HCT116 (cell line): Measurements from ENCODE around the gene OTOP2. TPM values are rescaled to one million over a fixed set of nuclear protein-coding genes. Genes with fewer than 3 reads are reported as not detected.

Experiments
- ATAC-seq: fragments of 200-7000 bp; cut with Tn5 transposase; 2 replicates; pipeline ENCODE4 v1.9.1; 2020; ENCODE audit warnings: mild to moderate bottlenecking, moderate library complexity
- BruUV-seq: library from RNA; stranded (reverse); fragments of 400-500 nt; replicated peaks from 2 replicates; lab custom pipeline; 2021; lab: Mats Ljungman, UMichigan
- CTCF ChIA-PET: fragments of 300-600 bp; sonication (Branson Sonifier 250); formaldehyde crosslinking; loops from one replicate; lab custom pipeline; 2021; ENCODE audit warnings: antibody characterized with exemption; lab: Charles Lee
- POLR2A ChIA-PET: fragments of 300-600, 350-600 bp; sonication (Branson Sonifier 250); formaldehyde crosslinking; loops from one replicate; lab custom pipeline; 2021; ENCODE audit warnings: antibody characterized with exemption; lab: Charles Lee
- RAD21 ChIA-PET, 2 experiments: fragments of 300-600 bp; sonication (Branson Sonifier 250); formaldehyde crosslinking; loops; one replicate each; lab custom pipeline; 2023; ENCODE audit warnings: low total read pairs in 2 of 2; ENCODE audit not compliant: uncharacterized antibody in 2 of 2, unreplicated experiment in 2 of 2, low non-redundant PET in 1 of 2; lab: Charles Lee
- DNase-seq: peaks from one replicate; pipeline ENCODE4 v3.0.0-alpha.2; 2010; ENCODE audit warnings: low read depth, low spot score
- H2AFZ ChIP-seq: fragments of 200-600 bp; shearing (Covaris generic), sonication (generic); 2 replicates; pipeline ENCODE4 v1.6.1; 2017; ENCODE audit warnings: low read depth, mixed run types, mixed read lengths, antibody characterized with exemption, low read length; ENCODE audit not compliant: poor library complexity, severe bottlenecking
- H3K27ac ChIP-seq: 2 replicates; pipeline ENCODE4 v1.5.1; 2012; ENCODE audit warnings: low read depth, low read length
- H3K27me3 ChIP-seq: fragments of 200-600 bp; sonication (generic); 2 replicates; pipeline ENCODE4 v1.6.1; 2016; ENCODE audit warnings: mixed run types, low read length, mixed read lengths; ENCODE audit not compliant: insufficient read depth
- H3K36me3 ChIP-seq, 2 experiments: fragments of 200-500 bp in 1 of 2; fragments of 200-600 bp in 1 of 2; sonication (Bioruptor generic) in 1 of 2; sonication (generic) in 1 of 2; 2 replicates each; pipeline versions ENCODE4 v1.5.1 to v1.6.1; 2014 to 2016; ENCODE audit warnings: low read length in 2 of 2, inconsistent platforms in 1 of 2, mixed read lengths in 1 of 2, mixed run types in 1 of 2; ENCODE audit not compliant: insufficient read depth in 2 of 2, control insufficient read depth in 1 of 2
- H3K4me1 ChIP-seq, 2 experiments: fragments of 200-600 bp in 1 of 2; sonication (generic) in 1 of 2; 2 replicates each; pipeline versions ENCODE4 v1.5.1 to v1.6.1; 2012 to 2017; ENCODE audit warnings: low read length in 2 of 2, inconsistent platforms in 1 of 2, mild to moderate bottlenecking in 1 of 2, mixed read lengths in 1 of 2, mixed run types in 1 of 2, moderate library complexity in 1 of 2; ENCODE audit not compliant: insufficient read depth in 2 of 2, control insufficient read depth in 1 of 2
- H3K4me2 ChIP-seq: fragments of 200-600 bp; sonication (generic); 2 replicates; pipeline ENCODE4 v1.6.1; 2017; ENCODE audit warnings: mixed run types, low read length, mixed read lengths
- H3K4me3 ChIP-seq, 2 experiments: fragments of 200-600 bp in 1 of 2; sonication (generic) in 1 of 2; replicated peaks in 1 of 2; 2 replicates each; pipeline ENCODE4 v1.5.1; 2011 to 2016; ENCODE audit warnings: low read length in 2 of 2, control low read depth in 1 of 2, low read depth in 1 of 2, mild to moderate bottlenecking in 1 of 2, mixed read lengths in 1 of 2, mixed run types in 1 of 2
- H3K79me2 ChIP-seq: fragments of 200-600 bp; sonication (generic); 2 replicates; pipeline ENCODE4 v1.6.1; 2017; ENCODE audit warnings: mild to moderate bottlenecking, mixed run types, low read length, moderate library complexity, mixed read lengths; ENCODE audit not compliant: insufficient read depth
- H3K9ac ChIP-seq: fragments of 200-600 bp; sonication (generic); 2 replicates; pipeline ENCODE4 v1.6.1; 2016; ENCODE audit warnings: low read length, mixed read lengths
- H3K9me2 ChIP-seq: fragments of 200-600 bp; sonication (generic), shearing (Covaris generic); 2 replicates; pipeline ENCODE4 v1.6.1; 2017; ENCODE audit warnings: mixed run types, mild to moderate bottlenecking, moderate library complexity; ENCODE audit not compliant: insufficient read depth
- H3K9me3 ChIP-seq, 2 experiments: fragments of 200-500 bp in 1 of 2; fragments of 200-600 bp in 1 of 2; sonication (Bioruptor generic) in 1 of 2; sonication (generic) in 1 of 2; 2 replicates each; pipeline ENCODE4 v1.6.1; 2014 to 2017; ENCODE audit warnings: low read length in 2 of 2, mixed read lengths in 2 of 2, inconsistent platforms in 1 of 2, low read depth in 1 of 2, mild to moderate bottlenecking in 1 of 2, mixed run types in 1 of 2, moderate library complexity in 1 of 2; ENCODE audit not compliant: control insufficient read depth in 1 of 2, insufficient read depth in 1 of 2
- H4K20me1 ChIP-seq: fragments of 200-600 bp; sonication (generic), shearing (Covaris generic); 2 replicates; pipeline ENCODE4 v1.6.1; 2017; ENCODE audit warnings: mixed run types, mild to moderate bottlenecking, moderate library complexity; ENCODE audit not compliant: insufficient read depth
- CBX3 ChIP-seq: IDR thresholded peaks from 2 replicates; pipeline ENCODE4 v1.6.1; 2012; ENCODE audit warnings: low read depth
- CEBPB ChIP-seq: IDR thresholded peaks from 2 replicates; pipeline ENCODE4 v1.6.1; 2012; ENCODE audit warnings: low read depth
- ELF1 ChIP-seq: IDR thresholded peaks from 2 replicates; pipeline ENCODE4 v1.6.1; 2012; ENCODE audit warnings: low read depth, borderline replicate concordance
- EZH2phosphoT487 ChIP-seq: fragments of 200-600 bp; IDR thresholded peaks from 2 replicates; pipeline ENCODE4 v1.6.1; 2018; ENCODE audit warnings: antibody characterized with exemption, borderline replicate concordance
- POLR2A ChIP-seq: IDR thresholded peaks from 2 replicates; pipeline ENCODE4 v1.7.0; 2011; ENCODE audit warnings: borderline replicate concordance; ENCODE audit not compliant: insufficient read depth, insufficient read length; ENCODE audit errors: extremely low read depth
- SIN3A ChIP-seq: IDR thresholded peaks from 2 replicates; pipeline ENCODE4 v1.6.1; 2012; ENCODE audit warnings: low read depth
- TCF7L2 ChIP-seq: IDR thresholded peaks from 2 replicates; pipeline ENCODE4 v1.7.0; 2011; ENCODE audit warnings: borderline replicate concordance, inconsistent platforms; ENCODE audit not compliant: insufficient read depth, insufficient read length; ENCODE audit errors: extremely low read depth
- YY1 ChIP-seq: IDR thresholded peaks from 2 replicates; pipeline ENCODE4 v1.6.1; 2011; ENCODE audit warnings: low read length, low read depth, moderate library complexity, mild to moderate bottlenecking; ENCODE audit not compliant: insufficient replicate concordance; ENCODE audit errors: extremely low read depth
- ZNF274 ChIP-seq: fragments of 200-500 bp; sonication (Bioruptor generic); IDR thresholded peaks from 2 replicates; pipeline ENCODE4 v1.6.1; 2014; ENCODE audit warnings: mild to moderate bottlenecking, low read depth, low read length, inconsistent platforms
- intact Hi-C: fragments of 100-400 bp; cut with micrococcal nuclease; formaldehyde crosslinking; loops from 2 replicates; pipeline ENCODE4 v1.10.0; 2022
- total RNA-seq: library from RNA; stranded (reverse); gene quantifications from one replicate; pipeline ENCODE4 v1.2.1, GENCODE V29; 2021; ENCODE audit not compliant: unreplicated experiment
- TF ChIP-seq, protein P1 (sequence below): IDR thresholded peaks from 2 replicates; pipeline ENCODE4 v1.6.1; 2012
- TF ChIP-seq, protein P2 (sequence below): IDR thresholded peaks from 2 replicates; pipeline ENCODE4 v1.6.1; 2011; ENCODE audit warnings: mild to moderate bottlenecking, low read length, moderate library complexity; ENCODE audit not compliant: insufficient replicate concordance; ENCODE audit errors: extremely low read depth

OTOP2 gene
- total RNA-seq, 1 experiment from 2014 or later, result not detected

- TF ChIP-seq EZH2phosphoT487, result no peak
- TF ChIP-seq ELF1, result no peak
- CTCF ChIA-PET, result interaction anchor here (1.4 kb wide), 1 partner anchor 17 kb away, joined by 3 read pairs; no protein-coding TSS in a partner anchor
- Histone ChIP-seq H3K4me2 (no peak overlapping the region), H3K27me3 (no peaks in the 10 kb centered on the region), H3K9me2 (no peaks in the 10 kb centered on the region), H3K4me3 (no peak overlapping the region), H3K9me3 (no peaks in the 10 kb centered on the region), H2AFZ (no peak overlapping the region), H3K79me2 (no peaks in the 10 kb centered on the region), H3K36me3 (no peaks in the 10 kb centered on the region), H3K9ac (no peak overlapping the region), H3K4me1 (peaks cover 8 to 30% of the 10 kb centered on the region in 2 experiments), H3K27ac (no peak overlapping the region), H4K20me1 (no peaks in the 10 kb centered on the region)
- ATAC-seq (no peak), DNase-seq (no peak)
- POLR2A ChIA-PET, result no interaction called here
- no TSS peak for BruUV-seq
- intact Hi-C loops, result no loop called here
- RAD21 ChIA-PET, result no interaction called here
Observed at GRCh38 chr17:74879308-74879707, 44.8 kb upstream of the OTOP2 start.

GRCh38 chr17:74881073-74881472, 43.0 kb upstream of the OTOP2 start:
- RAD21 ChIA-PET, result interaction anchor here in 1 of 2 experiments (0.6 kb wide), 1 partner anchor 8 kb away, joined by 7 read pairs; no protein-coding TSS in a partner anchor
- no peaks in the 10 kb centered on the region for H3K27me3 ChIP-seq
- peaks cover 0 to 13% of the 10 kb centered on the region in 2 experiments; a peak in 2 of 4 replicates for H3K4me1 ChIP-seq
- CTCF ChIA-PET, result interaction anchor here (1.4 to 1.5 kb wide), 2 partner anchors 15 to 18 kb away, joined by 3 to 5 read pairs; no protein-coding TSS in a partner anchor
- no peaks in the 10 kb centered on the region for H3K9me3 ChIP-seq
- H3K9ac ChIP-seq, result no peak overlapping the region
- no peaks in the 10 kb centered on the region for H4K20me1 ChIP-seq
- H3K4me2 ChIP-seq, result no peak overlapping the region
- no peak for TF ChIP-seq CBX3
- TF ChIP-seq YY1, result no peak
- TF ChIP-seq TCF7L2, result no peak
- no peak for TF ChIP-seq CEBPB
- TF ChIP-seq SIN3A, result no peak
- no peak for TF ChIP-seq ZNF274
- TF ChIP-seq, protein P1, sequence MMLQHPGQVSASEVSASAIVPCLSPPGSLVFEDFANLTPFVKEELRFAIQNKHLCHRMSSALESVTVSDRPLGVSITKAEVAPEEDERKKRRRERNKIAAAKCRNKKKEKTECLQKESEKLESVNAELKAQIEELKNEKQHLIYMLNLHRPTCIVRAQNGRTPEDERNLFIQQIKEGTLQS, result no peak
- TF ChIP-seq, protein P2, sequence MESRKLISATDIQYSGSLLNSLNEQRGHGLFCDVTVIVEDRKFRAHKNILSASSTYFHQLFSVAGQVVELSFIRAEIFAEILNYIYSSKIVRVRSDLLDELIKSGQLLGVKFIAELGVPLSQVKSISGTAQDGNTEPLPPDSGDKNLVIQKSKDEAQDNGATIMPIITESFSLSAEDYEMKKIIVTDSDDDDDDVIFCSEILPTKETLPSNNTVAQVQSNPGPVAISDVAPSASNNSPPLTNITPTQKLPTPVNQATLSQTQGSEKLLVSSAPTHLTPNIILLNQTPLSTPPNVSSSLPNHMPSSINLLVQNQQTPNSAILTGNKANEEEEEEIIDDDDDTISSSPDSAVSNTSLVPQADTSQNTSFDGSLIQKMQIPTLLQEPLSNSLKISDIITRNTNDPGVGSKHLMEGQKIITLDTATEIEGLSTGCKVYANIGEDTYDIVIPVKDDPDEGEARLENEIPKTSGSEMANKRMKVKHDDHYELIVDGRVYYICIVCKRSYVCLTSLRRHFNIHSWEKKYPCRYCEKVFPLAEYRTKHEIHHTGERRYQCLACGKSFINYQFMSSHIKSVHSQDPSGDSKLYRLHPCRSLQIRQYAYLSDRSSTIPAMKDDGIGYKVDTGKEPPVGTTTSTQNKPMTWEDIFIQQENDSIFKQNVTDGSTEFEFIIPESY, result no peak
- TF ChIP-seq POLR2A, result no peak
- no peak for TF ChIP-seq EZH2phosphoT487
- H3K79me2 ChIP-seq, result no peaks in the 10 kb centered on the region
- DNase-seq (no peak), ATAC-seq (no peak)
- H2AFZ ChIP-seq, result no peak overlapping the region
- intact Hi-C loops, result no loop called here
- no peaks in the 10 kb centered on the region for H3K36me3 ChIP-seq
- POLR2A ChIA-PET, result no interaction called here
- no peaks in the 10 kb centered on the region for H3K9me2 ChIP-seq
- no peak overlapping the region for H3K4me3 ChIP-seq
- H3K27ac ChIP-seq, result no peak overlapping the region
- no TSS peak for BruUV-seq
